Neuron (in vitro differentiated cells): ENCODE results near the gene CDC5L.
"Not testable (repeated sequence)": the region's sequence is repeated elsewhere in the genome, so short reads cannot be mapped to it uniquely, and the experiment has no call there.

Source experiments
- H2AFZ ChIP-seq: one replicate; pipeline ENCODE4 v1.6.1; 2013; ENCODE audit warnings: low read depth, mild to moderate bottlenecking, inconsistent platforms, low read length, moderate library complexity
- H3K27me3 ChIP-seq: one replicate; pipeline ENCODE4 v1.6.1; 2013; ENCODE audit warnings: low read length; ENCODE audit not compliant: insufficient read depth
- H3K36me3 ChIP-seq: one replicate; pipeline ENCODE4 v1.6.1; 2013; ENCODE audit warnings: low read length; ENCODE audit not compliant: insufficient read depth
- H3K4me1 ChIP-seq: one replicate; pipeline ENCODE4 v1.6.1; 2013; ENCODE audit warnings: low read length; ENCODE audit not compliant: insufficient read depth
- H3K4me3 ChIP-seq: 2 replicates; pipeline ENCODE4 v1.5.1; 2013; ENCODE audit warnings: mild to moderate bottlenecking, low read length, moderate library complexity
- H3K9me3 ChIP-seq: one replicate; pipeline ENCODE4 v1.6.1; 2013; ENCODE audit warnings: low read length

Gene CDC5L

GRCh38 chr6:44432726-44433125 is 45.2 kb downstream of the CDC5L start:
- Histone ChIP-seq H3K4me3 (no peak overlapping the region), H3K27me3 (no peaks in the 10 kb centered on the region), H3K4me1 (no peaks in the 10 kb centered on the region), H2AFZ (no peak overlapping the region), H3K9me3 (no peaks in the 10 kb centered on the region), H3K36me3 (peaks cover 48% of the 10 kb centered on the region)

GRCh38 chr6:44435500-44435899 is 48.0 kb downstream of the CDC5L start:
- H3K9me3 ChIP-seq = no peaks in the 10 kb centered on the region
- no peak overlapping the region for H2AFZ ChIP-seq
- H3K4me3 ChIP-seq = no peak overlapping the region
- peaks cover 35% of the 10 kb centered on the region for H3K36me3 ChIP-seq
- no peaks in the 10 kb centered on the region for H3K27me3 ChIP-seq
- H3K4me1 ChIP-seq = no peaks in the 10 kb centered on the region

- Histone ChIP-seq H3K27me3 (no peaks in the 10 kb centered on the region), H3K4me1 (no peaks in the 10 kb centered on the region), H3K4me3 (no peak overlapping the region), H3K9me3 (peaks cover 8% of the 10 kb centered on the region), H2AFZ (no peak overlapping the region), H3K36me3 (peaks cover 26% of the 10 kb centered on the region)
Observed at GRCh38 chr6:44438827-44439226, 51.3 kb downstream of the CDC5L start.

- Histone ChIP-seq H3K27me3 (no peaks in the 10 kb centered on the region), H3K4me1 (no peaks in the 10 kb centered on the region), H3K36me3 (peaks cover 23% of the 10 kb centered on the region), H3K9me3 (peaks cover 11% of the 10 kb centered on the region), H2AFZ (no peak overlapping the region), H3K4me3 (no peak overlapping the region)
Observed at GRCh38 chr6:44439270-44440045, 52.0 kb downstream of the CDC5L start.

- H3K27me3 ChIP-seq = no peaks in the 10 kb centered on the region
- H3K9me3 ChIP-seq = peaks cover 11% of the 10 kb centered on the region
- no peaks in the 10 kb centered on the region for H3K4me1 ChIP-seq
- no peak overlapping the region for H2AFZ ChIP-seq
- no peak overlapping the region for H3K4me3 ChIP-seq
- H3K36me3 ChIP-seq = peaks cover 38% of the 10 kb centered on the region
Observed at GRCh38 chr6:44441091-44441855, 53.8 kb downstream of the CDC5L start.

GRCh38 chr6:44442236-44442635 is 54.7 kb downstream of the CDC5L start:
- Histone ChIP-seq H3K4me3 (no peak overlapping the region), H3K36me3 (peaks cover 44% of the 10 kb centered on the region), H3K27me3 (no peaks in the 10 kb centered on the region), H3K4me1 (no peaks in the 10 kb centered on the region), H3K9me3 (peaks cover 11% of the 10 kb centered on the region), H2AFZ (no peak overlapping the region)

GRCh38 chr6:44442833-44443444 is 55.4 kb downstream of the CDC5L start:
- H3K36me3 ChIP-seq = peaks cover 51% of the 10 kb centered on the region
- no peak overlapping the region for H3K4me3 ChIP-seq
- H3K4me1 ChIP-seq = no peaks in the 10 kb centered on the region
- H3K27me3 ChIP-seq = no peaks in the 10 kb centered on the region
- peaks cover 11% of the 10 kb centered on the region for H3K9me3 ChIP-seq
- H2AFZ ChIP-seq = no peak overlapping the region

- no peak overlapping the region for H3K4me3 ChIP-seq
- H3K9me3 ChIP-seq = peaks cover 11% of the 10 kb centered on the region
- H3K27me3 ChIP-seq = no peaks in the 10 kb centered on the region
- H3K36me3 ChIP-seq = peaks cover 52% of the 10 kb centered on the region
- no peaks in the 10 kb centered on the region for H3K4me1 ChIP-seq
- H2AFZ ChIP-seq = no peak overlapping the region
Observed at GRCh38 chr6:44444853-44445252, 57.3 kb downstream of the CDC5L start.

GRCh38 chr6:44446626-44447300 is 59.3 kb downstream of the CDC5L start:
- no peak overlapping the region for H3K4me3 ChIP-seq
- H3K36me3 ChIP-seq = peaks cover 48% of the 10 kb centered on the region
- H3K27me3 ChIP-seq = no peaks in the 10 kb centered on the region
- H3K4me1 ChIP-seq = no peaks in the 10 kb centered on the region
- no peak overlapping the region for H2AFZ ChIP-seq
- H3K9me3 ChIP-seq = peaks cover 11% of the 10 kb centered on the region

- H3K27me3 ChIP-seq, H3K4me1 ChIP-seq: not testable (repeated sequence)
Observed at GRCh38 chr6:44449181-44449580, 61.7 kb downstream of the CDC5L start.

GRCh38 chr6:44451803-44452695 is 64.5 kb downstream of the CDC5L start:
- Histone ChIP-seq H2AFZ (no peak overlapping the region), H3K9me3 (no peaks in the 10 kb centered on the region), H3K4me1 (no peaks in the 10 kb centered on the region), H3K36me3 (peaks cover 33% of the 10 kb centered on the region), H3K4me3 (no peak overlapping the region), H3K27me3 (no peaks in the 10 kb centered on the region)

More at GRCh38 chr6:44449181-44449580, 61.7 kb downstream of the CDC5L start:
- not testable (repeated sequence) for H2AFZ ChIP-seq, H3K4me3 ChIP-seq, H3K9me3 ChIP-seq
- peaks cover 53% of the 10 kb centered on the region for H3K36me3 ChIP-seq

GRCh38 chr6:44452725-44453124 is 65.2 kb downstream of the CDC5L start:
- no peaks in the 10 kb centered on the region for H3K9me3 ChIP-seq
- no peak overlapping the region for H2AFZ ChIP-seq
- H3K27me3 ChIP-seq = no peaks in the 10 kb centered on the region
- H3K36me3 ChIP-seq = peaks cover 27% of the 10 kb centered on the region
- no peak overlapping the region for H3K4me3 ChIP-seq
- H3K4me1 ChIP-seq = no peaks in the 10 kb centered on the region
